Measurements from ENCODE around the gene CBR1.

DNA sequence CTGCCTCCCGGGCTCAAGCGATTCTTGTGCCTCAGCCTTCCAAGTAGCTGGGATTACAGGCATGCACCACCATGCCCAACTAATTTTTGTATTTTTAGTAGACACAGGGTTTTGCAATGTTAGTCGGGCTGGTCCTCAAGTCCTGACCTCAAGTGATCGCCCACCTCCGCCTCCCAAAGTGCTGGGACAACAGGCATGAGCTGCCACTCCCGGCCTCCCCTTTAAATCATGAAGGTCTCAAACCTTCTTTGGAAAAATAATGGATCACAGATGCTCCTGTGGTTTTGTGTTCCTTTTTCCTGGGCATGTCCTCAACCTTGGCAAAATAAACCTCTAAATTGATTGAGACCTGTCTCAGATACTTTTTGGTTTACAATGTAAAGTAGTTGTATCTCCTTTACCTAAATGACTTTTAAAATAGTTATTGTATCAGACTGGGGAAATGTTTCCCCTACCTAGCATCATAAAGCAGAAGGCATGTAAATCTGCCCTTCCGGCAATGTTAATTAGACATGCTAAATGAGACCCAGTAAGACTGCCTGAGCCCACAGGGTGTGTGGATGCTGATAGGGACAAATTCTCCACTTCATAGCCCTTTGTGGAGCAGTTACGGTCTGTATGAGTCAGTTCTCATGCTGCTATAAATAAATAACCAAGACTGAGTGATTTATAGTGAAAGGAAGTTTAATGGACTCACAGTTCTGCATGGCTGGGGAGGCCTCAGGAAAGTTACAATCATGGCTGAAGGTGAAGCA lies 27.8 kb downstream of the CBR1 start:
- TF ChIP-seq, protein P1, sequence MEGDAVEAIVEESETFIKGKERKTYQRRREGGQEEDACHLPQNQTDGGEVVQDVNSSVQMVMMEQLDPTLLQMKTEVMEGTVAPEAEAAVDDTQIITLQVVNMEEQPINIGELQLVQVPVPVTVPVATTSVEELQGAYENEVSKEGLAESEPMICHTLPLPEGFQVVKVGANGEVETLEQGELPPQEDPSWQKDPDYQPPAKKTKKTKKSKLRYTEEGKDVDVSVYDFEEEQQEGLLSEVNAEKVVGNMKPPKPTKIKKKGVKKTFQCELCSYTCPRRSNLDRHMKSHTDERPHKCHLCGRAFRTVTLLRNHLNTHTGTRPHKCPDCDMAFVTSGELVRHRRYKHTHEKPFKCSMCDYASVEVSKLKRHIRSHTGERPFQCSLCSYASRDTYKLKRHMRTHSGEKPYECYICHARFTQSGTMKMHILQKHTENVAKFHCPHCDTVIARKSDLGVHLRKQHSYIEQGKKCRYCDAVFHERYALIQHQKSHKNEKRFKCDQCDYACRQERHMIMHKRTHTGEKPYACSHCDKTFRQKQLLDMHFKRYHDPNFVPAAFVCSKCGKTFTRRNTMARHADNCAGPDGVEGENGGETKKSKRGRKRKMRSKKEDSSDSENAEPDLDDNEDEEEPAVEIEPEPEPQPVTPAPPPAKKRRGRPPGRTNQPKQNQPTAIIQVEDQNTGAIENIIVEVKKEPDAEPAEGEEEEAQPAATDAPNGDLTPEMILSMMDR (IDR thresholded peaks at IDR 0.05; ENCODE audit: insufficient read depth, low read depth, low read length): no peak
- no peak for TF ChIP-seq EZH2 (IDR thresholded peaks at IDR 0.05; ENCODE audit: insufficient read depth, low read length)

Data from astrocyte (in vitro differentiated cells and primary cell).